ENCODE data around the gene RNF220. TPM values are rescaled to one million over a fixed set of nuclear protein-coding genes. Genes with fewer than 3 reads are reported as not detected.
"Not testable (repeated sequence)": the region's sequence is repeated elsewhere in the genome, so short reads cannot be mapped to it uniquely, and the experiment has no call there.

The RNF220 gene
- total RNA-seq, 2 experiments from 2014 or later, result 73.7 to 74.3 TPM

GRCh38 chr1:44560696-44561095 is 155.6 kb downstream of the RNF220 start:
- H3K9me3 Mint-ChIP-seq; POLR2A ChIA-PET; H3K4me1 Mint-ChIP-seq (ENCODE audit: low read depth); H3K4me3 Mint-ChIP-seq; H3K36me3 Mint-ChIP-seq; DNase-seq; H3K27ac Mint-ChIP-seq; intact Hi-C loops (cut with micrococcal nuclease): not testable (repeated sequence)
- CTCF ChIA-PET, result interaction anchor here (3.2 kb wide), 1 partner anchor 12 kb away, joined by 23 read pairs; no protein-coding TSS in a partner anchor
- H3K27me3 Mint-ChIP-seq, result peaks cover 11% of the 10 kb centered on the region

GRCh38 chr1:44565259-44565750 is 160.2 kb downstream of the RNF220 start:
- Mint-ChIP-seq H3K36me3 (no peaks in the 10 kb centered on the region), H3K9me3 (no peaks in the 10 kb centered on the region), H3K4me1 (ENCODE audit: low read depth) (no peaks in the 10 kb centered on the region), H3K4me3 (no peak overlapping the region), H3K27ac (no peak overlapping the region), H3K27me3 (peaks cover 15% of the 10 kb centered on the region)
- ChIA-PET CTCF (interaction anchor here (1.9 kb wide), 1 partner anchor 30 kb away, joined by 7 read pairs; no protein-coding TSS in a partner anchor), POLR2A (no interaction called here)
- no peak for DNase-seq
- intact Hi-C loops (cut with micrococcal nuclease), result no loop called here

- no peaks in the 10 kb centered on the region for H3K36me3 Mint-ChIP-seq
- no peak for DNase-seq
- intact Hi-C loops (cut with micrococcal nuclease), result no loop called here
- H3K4me3 Mint-ChIP-seq, result no peak overlapping the region
- no peaks in the 10 kb centered on the region for H3K4me1 Mint-ChIP-seq (ENCODE audit: low read depth)
- no peak overlapping the region for H3K27ac Mint-ChIP-seq
- CTCF ChIA-PET, result interaction anchor here (1.9 kb wide), 1 partner anchor 29 kb away, joined by 7 read pairs; no protein-coding TSS in a partner anchor
- no peaks in the 10 kb centered on the region for H3K9me3 Mint-ChIP-seq
- peaks cover 15% of the 10 kb centered on the region for H3K27me3 Mint-ChIP-seq
- POLR2A ChIA-PET, result no interaction called here
Observed at GRCh38 chr1:44565833-44566232, 160.8 kb downstream of the RNF220 start.

GRCh38 chr1:44566281-44567046 is 161.4 kb downstream of the RNF220 start:
- intact Hi-C loops (cut with micrococcal nuclease), result no loop called here
- POLR2A ChIA-PET, result no interaction called here
- H3K27me3 Mint-ChIP-seq, result peaks cover 15% of the 10 kb centered on the region
- H3K27ac Mint-ChIP-seq, result no peak overlapping the region
- H3K4me3 Mint-ChIP-seq, result no peak overlapping the region
- CTCF ChIA-PET, result interaction anchor here (0.9 to 1.9 kb wide), 2 partner anchors 29 to 86 kb away, joined by 3 to 7 read pairs; no protein-coding TSS in a partner anchor
- H3K4me1 Mint-ChIP-seq (ENCODE audit: low read depth), result no peaks in the 10 kb centered on the region
- H3K9me3 Mint-ChIP-seq, result no peaks in the 10 kb centered on the region
- no peak for DNase-seq
- H3K36me3 Mint-ChIP-seq, result no peaks in the 10 kb centered on the region

GRCh38 chr1:44568128-44568900 is 163.3 kb downstream of the RNF220 start:
- intact Hi-C loops (cut with micrococcal nuclease), result no loop called here
- CTCF ChIA-PET, result interaction anchor here (0.5 to 1.2 kb wide), 2 partner anchors 40 to 1645 kb away, joined by 3 read pairs; no protein-coding TSS in a partner anchor
- Mint-ChIP-seq H3K27ac (no peak overlapping the region), H3K9me3 (no peaks in the 10 kb centered on the region), H3K27me3 (peaks cover 15% of the 10 kb centered on the region), H3K4me1 (ENCODE audit: low read depth) (no peaks in the 10 kb centered on the region), H3K4me3 (no peak overlapping the region), H3K36me3 (no peaks in the 10 kb centered on the region)
- no peak for DNase-seq
- POLR2A ChIA-PET, result no interaction called here

GRCh38 chr1:44569491-44569890 is 164.4 kb downstream of the RNF220 start:
- no peak for DNase-seq
- intact Hi-C loops (cut with micrococcal nuclease), result no loop called here
- ChIA-PET POLR2A (no interaction called here), CTCF (interaction anchor here (1.0 to 1.2 kb wide), 3 partner anchors 16 to 191 kb away, joined by 3 read pairs; no protein-coding TSS in a partner anchor)
- no peaks in the 10 kb centered on the region for H3K9me3 Mint-ChIP-seq
- no peaks in the 10 kb centered on the region for H3K4me1 Mint-ChIP-seq (ENCODE audit: low read depth)
- no peak overlapping the region for H3K27ac Mint-ChIP-seq
- no peak overlapping the region for H3K4me3 Mint-ChIP-seq
- H3K36me3 Mint-ChIP-seq, result no peaks in the 10 kb centered on the region
- peaks cover 12% of the 10 kb centered on the region for H3K27me3 Mint-ChIP-seq

DNA sequence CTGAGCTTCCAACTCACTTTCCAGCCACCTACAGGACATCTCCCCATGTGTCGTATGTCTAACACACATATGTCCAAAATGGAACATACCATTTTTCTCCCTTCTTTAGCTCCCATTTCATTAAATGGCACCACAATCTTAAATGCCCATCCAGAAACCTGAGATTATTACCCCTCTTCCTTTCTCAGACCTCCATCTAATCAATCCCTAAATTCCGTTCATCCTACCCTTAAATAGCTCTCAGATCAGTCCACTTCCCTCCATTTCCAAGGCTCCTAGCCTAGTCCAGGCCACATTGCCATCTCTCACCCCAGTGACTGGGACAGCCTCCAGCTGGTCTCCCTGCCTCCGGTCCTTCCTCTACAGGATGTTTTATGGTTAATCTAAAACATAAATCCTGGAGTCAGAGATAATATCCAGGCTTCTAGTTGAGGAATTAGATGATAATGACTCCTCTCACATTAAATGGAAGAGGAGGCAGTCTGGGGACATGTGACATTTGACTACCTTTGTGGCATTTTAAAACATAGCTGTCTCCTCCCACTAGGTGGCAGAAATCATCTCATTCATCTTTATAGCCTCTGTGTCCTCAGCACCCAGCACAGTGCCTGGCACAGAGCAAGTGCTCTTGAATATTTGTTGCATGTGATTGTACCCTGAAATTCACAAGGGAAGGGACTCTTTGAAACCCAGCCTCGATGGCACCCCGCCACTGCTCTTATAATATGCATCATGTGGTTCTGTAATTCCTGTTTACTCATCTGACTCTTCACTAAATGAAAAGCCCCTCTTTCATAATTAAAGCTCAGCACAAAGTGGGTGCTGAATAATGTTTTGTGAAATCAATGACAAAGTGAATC is 166.9 kb downstream of the RNF220 start:
- Mint-ChIP-seq H3K4me1 (ENCODE audit: low read depth) (no peaks in the 10 kb centered on the region), H3K4me3 (no peak overlapping the region), H3K36me3 (no peaks in the 10 kb centered on the region), H3K27me3 (peaks cover 9% of the 10 kb centered on the region), H3K9me3 (no peaks in the 10 kb centered on the region), H3K27ac (no peak overlapping the region)
- intact Hi-C loops (cut with micrococcal nuclease), result no loop called here
- POLR2A ChIA-PET, result interaction anchor here (0.7 kb wide), 1 partner anchor 60 kb away, joined by 3 read pairs; no protein-coding TSS in a partner anchor
- CTCF ChIA-PET, result interaction anchor here (0.6 to 3.8 kb wide), 26 partner anchors 9 to 325 kb away, joined by 3 to 63 read pairs (median 4); partner anchors contain the start of genes ARMH1 and TMEM53
- peak; percentile 15 for DNase-seq

DNA sequence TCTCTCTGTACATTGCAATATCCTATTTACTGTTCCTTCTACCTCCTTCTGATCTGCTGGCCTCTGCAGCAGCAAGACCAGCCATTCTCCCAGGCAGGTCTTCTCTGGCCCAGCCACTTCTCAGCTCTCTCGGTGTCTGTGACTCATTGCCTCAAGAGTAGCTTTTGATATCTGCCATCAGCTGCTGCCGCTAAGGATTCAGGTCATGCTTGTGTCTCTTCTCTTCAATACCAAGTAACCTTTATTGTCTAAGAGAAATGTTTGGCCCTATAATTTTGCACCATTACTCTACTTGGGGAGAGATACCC is 167.5 kb downstream of the RNF220 start:
- no peak overlapping the region for H3K4me3 Mint-ChIP-seq
- CTCF ChIA-PET, result interaction anchor here (0.7 to 3.8 kb wide), 21 partner anchors 9 to 324 kb away, joined by 3 to 63 read pairs (median 4); partner anchors contain the start of genes ARMH1 and TMEM53
- H3K27ac Mint-ChIP-seq, result no peak overlapping the region
- POLR2A ChIA-PET, result interaction anchor here (0.7 kb wide), 1 partner anchor 59 kb away, joined by 3 read pairs; no protein-coding TSS in a partner anchor
- intact Hi-C loops (cut with micrococcal nuclease), result no loop called here
- DNase-seq, result no peak
- no peaks in the 10 kb centered on the region for H3K9me3 Mint-ChIP-seq
- peaks cover 7% of the 10 kb centered on the region for H3K27me3 Mint-ChIP-seq
- H3K4me1 Mint-ChIP-seq (ENCODE audit: low read depth), result no peaks in the 10 kb centered on the region
- no peaks in the 10 kb centered on the region for H3K36me3 Mint-ChIP-seq

- H3K9me3 Mint-ChIP-seq, result no peaks in the 10 kb centered on the region
- intact Hi-C loops (cut with micrococcal nuclease), result no loop called here
- H3K36me3 Mint-ChIP-seq, result no peaks in the 10 kb centered on the region
- no peaks in the 10 kb centered on the region for H3K4me1 Mint-ChIP-seq (ENCODE audit: low read depth)
- no peak for DNase-seq
- CTCF ChIA-PET, result no interaction called here
- H3K27ac Mint-ChIP-seq, result no peak overlapping the region
- H3K27me3 Mint-ChIP-seq, result peaks cover 2% of the 10 kb centered on the region
- POLR2A ChIA-PET, result no interaction called here
- no peak overlapping the region for H3K4me3 Mint-ChIP-seq
Observed at GRCh38 chr1:44575396-44575795, 170.3 kb downstream of the RNF220 start.

GRCh38 chr1:44576456-44577150 is 171.5 kb downstream of the RNF220 start:
- POLR2A ChIA-PET, result no interaction called here
- no peaks in the 10 kb centered on the region for H3K4me1 Mint-ChIP-seq (ENCODE audit: low read depth)
- no peak for DNase-seq
- intact Hi-C loops (cut with micrococcal nuclease), result no loop called here
- no peaks in the 10 kb centered on the region for H3K36me3 Mint-ChIP-seq
- no peak overlapping the region for H3K4me3 Mint-ChIP-seq
- no peaks in the 10 kb centered on the region for H3K9me3 Mint-ChIP-seq
- no peak overlapping the region for H3K27ac Mint-ChIP-seq
- CTCF ChIA-PET, result interaction anchor here (0.9 kb wide), 1 partner anchor 76 kb away, joined by 4 read pairs; no protein-coding TSS in a partner anchor
- H3K27me3 Mint-ChIP-seq, result peaks cover 2% of the 10 kb centered on the region

DNA sequence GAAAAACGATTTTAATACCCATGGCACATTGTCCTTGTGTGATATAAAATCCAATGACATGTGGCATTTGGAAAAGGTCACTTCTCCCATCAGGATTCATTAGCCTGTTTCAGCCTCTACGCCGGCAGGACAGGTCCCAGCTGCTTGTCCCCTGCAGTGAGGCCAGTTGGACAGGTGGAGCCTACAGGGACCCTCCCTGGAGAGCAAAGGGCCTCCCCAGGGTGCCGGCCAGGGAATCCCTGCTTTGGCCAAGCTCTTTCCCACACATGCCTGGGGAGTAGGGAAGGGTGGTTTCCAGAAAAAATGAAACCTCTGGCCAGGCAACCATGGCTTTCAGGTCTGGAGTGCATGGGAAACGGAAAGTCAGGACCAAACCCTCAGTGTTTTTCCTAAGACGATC is 176.2 kb downstream of the RNF220 start:
- DNase-seq, result no peak
- Mint-ChIP-seq H3K9me3 (no peaks in the 10 kb centered on the region), H3K4me1 (ENCODE audit: low read depth) (no peaks in the 10 kb centered on the region), H3K27me3 (peaks cover 2% of the 10 kb centered on the region), H3K4me3 (no peak overlapping the region), H3K36me3 (no peaks in the 10 kb centered on the region), H3K27ac (no peak overlapping the region)
- ChIA-PET POLR2A (no interaction called here), CTCF (interaction anchor here (0.8 to 1.8 kb wide), 2 partner anchors 9 to 13 kb away, joined by 3 to 9 read pairs; no protein-coding TSS in a partner anchor)
- intact Hi-C loops (cut with micrococcal nuclease), result no loop called here
